IPS DF 4.7 (cell line): Measurements from ENCODE around the gene LHFPL2.

Experiments used
- DNase-seq: peaks from one replicate; pipeline ENCODE4 v3.0.0-alpha.2; 2013; ENCODE audit warnings: low spot score; ENCODE audit errors: extremely low read depth

The LHFPL2 gene

DNA sequence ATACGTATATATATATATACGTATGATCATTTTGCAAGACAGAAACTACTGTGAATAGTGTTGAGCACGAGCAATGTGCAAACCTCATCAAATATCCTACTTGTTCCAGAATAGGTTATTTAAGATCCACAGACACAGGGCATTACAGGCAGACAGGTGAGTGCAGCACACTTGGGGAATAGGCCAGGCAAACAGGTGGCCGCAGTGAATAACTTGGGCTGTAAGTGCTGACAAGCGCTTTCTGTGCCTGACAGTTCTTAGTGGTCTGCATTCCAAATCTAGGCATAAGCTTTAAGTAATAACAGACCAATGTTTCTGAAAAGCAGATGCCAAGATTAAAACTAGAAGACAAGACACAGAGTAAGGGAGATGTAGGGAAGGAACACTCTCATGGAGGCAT is 77.9 kb downstream of the LHFPL2 start:
- no peak for DNase-seq

DNA sequence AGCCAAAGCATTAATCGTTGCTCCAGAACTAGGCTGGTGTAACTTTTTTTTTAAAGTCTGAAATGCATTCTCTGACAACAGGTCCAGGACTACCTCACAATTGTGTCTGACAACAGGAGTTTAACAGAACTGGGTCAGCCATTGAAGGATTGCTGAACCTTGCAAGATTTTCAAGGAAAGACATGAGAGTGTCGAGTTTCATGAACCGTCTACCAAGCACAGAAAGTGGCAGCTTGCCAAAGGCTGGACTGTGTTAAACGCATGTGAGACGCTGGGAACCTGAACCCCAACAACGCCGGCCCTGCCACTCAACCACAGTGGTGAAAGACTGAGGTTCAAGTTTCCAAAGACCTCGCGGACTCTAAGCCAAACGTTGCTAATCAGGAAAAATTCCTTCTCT is 79.1 kb downstream of the LHFPL2 start:
- DNase-seq = no peak

DNA sequence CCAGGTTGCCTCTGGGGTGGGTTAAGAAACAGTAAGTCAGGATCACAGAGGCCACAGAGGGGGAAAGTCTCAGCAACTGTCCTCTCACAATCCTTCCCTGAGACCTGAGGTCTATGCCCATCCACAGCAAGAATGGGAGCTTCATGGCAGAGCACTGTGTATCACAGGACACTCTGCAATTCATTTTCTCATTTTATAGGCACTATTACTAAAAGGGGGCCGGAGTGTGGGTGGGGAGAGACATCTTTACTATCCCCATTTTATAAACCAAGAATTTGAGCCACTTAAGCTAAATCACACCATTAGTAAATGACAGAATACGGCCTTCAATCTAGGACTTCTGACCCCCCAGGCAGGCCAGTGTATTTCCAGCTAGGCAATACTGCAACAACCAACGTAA is 79.9 kb downstream of the LHFPL2 start:
- DNase-seq = no peak

DNA sequence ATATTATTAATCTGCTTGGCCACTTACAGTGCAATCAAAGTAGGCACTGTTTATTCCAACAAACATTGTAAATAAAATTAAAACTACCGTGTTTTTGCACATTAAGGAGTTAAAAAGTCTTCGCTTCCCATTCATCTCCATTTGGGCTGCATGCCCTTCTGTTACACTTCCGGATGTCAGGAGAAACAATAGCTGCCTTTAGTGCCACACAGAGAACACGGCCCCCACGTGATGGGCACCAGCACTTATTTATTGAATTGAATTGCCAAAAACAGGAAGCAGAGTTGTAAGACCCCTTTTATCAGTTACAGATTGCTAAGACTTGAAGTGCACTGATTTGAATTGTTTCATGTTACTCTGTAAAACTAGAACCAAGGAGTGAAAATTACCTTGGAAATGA is 80.4 kb downstream of the LHFPL2 start:
- no peak for DNase-seq

DNA sequence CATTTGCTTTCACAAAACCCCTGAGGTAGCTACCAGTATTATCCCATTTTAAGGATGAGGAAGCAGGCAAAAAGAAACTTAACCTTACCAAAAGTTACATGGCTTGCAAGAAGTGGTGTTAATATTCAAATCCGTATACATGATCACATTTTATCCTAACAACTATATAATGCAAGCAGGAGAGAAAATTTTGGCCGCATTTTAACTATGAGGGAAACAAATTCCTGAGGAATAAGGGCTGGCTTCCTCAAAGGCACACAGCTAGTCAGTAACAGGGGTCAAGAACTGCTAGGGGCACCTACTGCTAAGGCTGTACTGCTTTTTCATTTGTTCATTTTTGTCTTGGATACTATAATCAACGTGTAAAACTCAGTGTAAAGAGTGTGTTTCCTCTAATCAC is 81.0 kb downstream of the LHFPL2 start:
- no peak for DNase-seq

DNA sequence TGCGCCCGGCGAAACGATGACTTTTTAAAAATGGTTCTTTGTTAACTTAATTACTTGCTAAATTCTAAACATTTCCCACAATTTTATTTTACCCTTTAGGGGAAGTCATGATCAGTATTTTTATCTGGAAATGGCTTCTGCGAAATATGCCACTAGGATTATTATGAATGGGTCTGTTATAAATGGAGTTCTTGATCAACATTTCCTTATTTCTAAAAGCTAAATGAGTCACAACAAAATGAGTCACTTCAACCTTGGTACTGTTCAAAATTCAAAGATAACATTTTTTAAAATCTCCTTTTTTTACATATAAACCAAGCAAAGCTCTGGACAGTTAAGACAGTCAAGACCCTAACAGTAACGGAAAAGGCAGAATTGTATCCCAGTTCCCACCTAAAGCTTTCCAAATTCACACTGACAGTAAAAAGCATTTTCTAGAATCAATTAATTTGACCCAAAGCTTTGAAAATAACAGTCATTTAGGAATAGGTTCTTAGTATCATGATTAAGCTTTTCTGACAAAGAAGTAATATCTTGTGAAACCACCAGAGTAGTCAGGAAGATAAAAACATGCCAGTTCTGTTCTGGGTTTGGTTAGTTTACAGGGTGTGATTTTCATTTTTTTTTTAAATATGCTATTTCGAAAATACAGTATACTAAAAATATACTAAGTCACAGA is 81.7 kb downstream of the LHFPL2 start:
- no peak for DNase-seq

DNA sequence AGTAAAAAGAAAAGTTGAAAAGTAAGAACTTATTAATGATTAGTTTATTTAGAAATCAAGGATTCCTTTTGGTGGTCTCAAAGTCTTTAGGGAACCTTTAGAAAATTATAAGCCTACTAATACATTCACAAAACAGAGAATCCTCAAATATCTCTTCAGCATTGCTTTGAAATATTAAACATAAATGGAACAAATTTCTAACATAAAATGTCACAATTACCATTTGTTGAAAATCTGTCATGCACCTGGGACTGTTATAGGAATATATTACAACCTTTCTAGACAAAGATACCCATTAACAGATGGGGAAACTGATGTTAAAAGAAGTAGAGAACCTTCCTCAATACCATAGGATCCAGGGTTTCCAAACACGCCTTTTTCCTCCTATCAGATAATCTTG is 83.2 kb downstream of the LHFPL2 start:
- DNase-seq = no peak

DNA sequence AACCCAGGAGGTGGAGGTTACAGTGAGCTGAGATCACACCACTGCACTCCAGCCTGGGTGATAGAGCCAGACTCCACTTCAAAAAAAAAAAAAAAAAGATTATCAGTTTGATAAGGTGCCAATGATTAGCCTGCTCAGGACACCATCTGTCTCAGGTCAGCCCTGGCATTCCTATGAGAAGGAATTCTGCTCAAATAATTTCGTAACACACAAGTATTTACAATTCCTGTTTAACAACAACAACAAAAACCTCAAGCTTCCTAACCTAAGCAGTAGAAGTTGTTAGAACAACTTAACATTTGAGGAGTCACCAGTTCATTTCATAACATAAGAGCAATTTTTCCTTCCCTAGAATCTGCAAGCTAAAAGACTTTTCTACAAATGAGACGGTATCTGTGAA is 85.0 kb downstream of the LHFPL2 start:
- no peak for DNase-seq

DNA sequence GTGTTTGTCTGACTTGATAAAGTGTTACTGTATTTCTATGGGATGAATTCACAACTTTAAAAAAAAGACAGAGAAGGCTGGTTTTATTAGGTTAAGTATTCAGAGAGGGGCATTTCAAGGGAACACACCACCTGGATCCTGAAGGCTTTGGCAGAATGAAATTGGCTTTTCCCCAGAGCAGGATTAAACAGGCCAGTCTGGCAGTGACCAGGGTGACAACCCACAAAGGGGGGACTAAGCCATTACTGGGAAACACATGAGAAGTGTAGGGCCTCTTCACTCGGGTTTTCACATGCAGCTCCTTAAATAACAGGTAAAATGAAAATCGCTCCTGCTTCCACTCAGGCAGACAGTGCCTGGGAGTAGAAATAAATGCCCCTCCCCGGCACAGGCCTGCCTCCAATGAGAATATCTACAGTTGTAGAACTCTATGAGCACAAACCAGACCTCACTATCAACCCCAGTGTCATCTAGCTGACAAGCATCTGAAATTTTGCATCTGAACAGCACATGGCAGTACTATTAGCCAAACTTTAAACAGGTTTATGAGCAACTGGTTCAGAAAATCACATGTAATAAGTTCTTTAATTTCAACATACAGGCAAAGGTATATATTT is 85.8 kb downstream of the LHFPL2 start:
- no peak for DNase-seq

DNA sequence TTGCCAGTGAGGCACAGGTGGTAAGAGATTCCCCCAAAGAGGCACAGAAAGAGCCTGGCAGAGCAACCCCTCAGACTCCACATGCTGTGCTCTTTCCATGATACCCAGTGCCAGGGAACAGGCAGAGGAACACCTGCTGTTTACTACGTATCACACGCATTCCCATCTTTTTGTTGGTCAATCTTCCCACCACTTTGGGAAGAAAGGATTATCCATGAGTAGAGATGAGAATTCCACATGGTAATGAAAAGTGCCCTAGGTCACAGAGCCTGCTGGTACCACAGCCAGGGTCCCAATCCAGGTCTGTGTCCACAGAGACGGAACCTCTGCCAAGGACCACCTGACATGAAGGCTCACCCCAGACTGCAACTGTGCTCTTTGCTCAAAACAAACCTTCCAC is 86.6 kb downstream of the LHFPL2 start:
- DNase-seq = no peak

DNA sequence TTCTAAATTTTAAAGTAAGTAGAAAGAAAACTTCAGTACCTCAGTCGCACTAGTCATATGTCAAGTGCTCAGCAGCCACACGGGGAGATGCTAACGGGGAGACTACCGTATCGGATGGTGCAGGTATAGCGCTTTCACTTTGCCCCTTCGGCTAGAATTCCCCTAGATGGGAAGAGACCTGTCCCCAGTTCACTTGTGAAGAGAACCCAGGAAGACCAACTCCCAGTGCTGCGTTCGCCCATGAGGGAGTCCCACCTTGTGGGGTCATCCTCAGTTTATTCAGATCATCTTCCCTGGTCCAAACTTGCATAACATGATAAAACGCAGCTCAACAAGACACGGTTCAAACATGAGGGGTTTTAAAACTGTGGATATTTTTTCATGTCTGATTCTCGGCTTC is 87.3 kb downstream of the LHFPL2 start:
- no peak for DNase-seq

DNA sequence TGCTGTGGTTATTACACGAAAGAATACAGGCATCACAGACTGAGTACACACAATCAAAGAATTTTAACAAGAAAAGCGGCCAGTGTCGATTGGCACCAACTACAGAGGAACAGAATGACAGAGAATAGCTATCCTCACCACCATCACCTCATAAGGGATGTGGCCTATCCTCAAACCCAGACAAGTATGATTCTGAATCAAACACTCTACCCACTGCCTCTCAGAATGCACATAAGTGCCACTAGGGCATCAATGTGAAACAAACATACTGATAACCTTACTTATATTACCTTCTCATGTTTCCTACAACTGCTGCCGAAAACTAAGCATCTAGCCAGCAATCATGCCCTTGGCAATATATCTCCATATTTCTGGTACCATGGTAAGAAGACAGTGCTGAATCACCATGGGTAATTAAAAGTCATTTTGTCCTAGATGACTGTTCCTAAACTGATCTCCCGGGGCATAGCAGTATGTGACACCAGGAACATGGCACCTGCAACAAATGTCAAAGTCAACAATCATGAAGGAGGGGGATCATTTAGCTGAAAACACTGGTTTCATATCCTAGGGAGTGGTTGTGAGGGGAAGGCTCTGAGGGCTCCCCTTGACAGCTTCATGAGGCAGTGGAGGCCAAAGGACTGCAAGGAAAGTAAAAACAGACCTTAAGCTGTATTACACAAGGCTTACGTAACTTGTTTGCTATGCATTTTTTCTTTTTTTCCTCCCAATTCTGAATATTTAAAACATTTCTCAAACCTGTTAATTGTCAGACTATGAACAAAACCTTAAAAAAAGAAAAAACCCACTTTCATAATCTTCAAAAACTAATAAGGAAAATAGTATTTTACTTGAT is 88.3 kb downstream of the LHFPL2 start:
- DNase-seq = no peak

DNA sequence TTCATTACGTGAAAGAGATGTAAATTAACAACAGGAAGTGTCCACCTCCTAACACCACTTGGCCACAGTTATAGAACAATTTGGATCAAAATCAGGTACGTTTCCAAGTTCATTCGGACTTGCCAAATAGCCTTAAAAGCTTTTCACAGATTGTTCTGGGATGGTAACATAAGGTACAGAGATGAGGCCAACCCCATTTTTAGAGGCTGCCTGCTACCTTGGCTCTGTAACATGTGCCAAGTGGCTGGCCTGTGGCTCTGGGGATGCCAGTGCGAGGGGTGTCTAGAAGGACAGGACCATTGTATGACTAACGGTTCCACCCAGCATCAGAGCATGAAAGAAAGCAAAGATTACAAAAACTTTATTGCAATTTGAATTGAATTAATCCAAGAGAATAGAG is 91.0 kb downstream of the LHFPL2 start:
- DNase-seq = no peak

DNA sequence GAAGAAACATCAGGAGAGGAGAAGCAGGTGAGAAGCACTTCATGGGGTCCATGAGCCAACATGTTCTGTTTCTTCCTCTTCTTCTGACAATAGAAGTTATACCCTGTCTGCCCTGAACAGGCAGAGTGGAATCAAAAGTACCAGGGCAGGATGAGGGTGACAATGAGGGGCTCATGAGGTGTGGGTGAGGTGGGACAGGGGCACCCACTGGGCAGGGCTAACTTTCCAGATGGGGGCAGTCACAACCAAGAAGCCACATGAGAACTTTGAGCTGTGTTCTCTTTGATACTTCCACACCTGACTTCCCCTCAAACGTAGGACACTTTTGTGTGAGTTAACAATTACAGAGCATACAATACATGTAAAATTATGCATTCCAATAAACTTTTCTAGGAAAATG is 92.7 kb downstream of the LHFPL2 start:
- DNase-seq = no peak

DNA sequence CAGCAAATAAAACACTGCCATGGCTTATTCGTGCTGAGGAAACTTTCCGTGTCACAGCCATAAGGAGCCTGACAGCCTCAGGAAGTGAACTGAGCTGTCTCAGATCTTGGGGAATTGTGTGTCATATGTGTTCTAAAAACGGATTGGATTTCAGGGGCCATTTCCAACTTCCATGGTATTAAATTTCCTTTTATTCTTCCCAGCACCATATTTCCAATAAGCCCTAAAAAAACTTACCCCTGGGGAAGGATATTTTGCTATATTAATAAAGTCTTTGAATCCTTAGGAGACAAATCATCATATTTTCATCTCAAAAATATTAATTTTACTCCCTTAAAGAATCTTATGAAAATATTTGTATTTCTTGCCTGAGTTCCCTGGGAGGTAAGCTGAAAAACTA is 93.9 kb downstream of the LHFPL2 start:
- DNase-seq = no peak

DNA sequence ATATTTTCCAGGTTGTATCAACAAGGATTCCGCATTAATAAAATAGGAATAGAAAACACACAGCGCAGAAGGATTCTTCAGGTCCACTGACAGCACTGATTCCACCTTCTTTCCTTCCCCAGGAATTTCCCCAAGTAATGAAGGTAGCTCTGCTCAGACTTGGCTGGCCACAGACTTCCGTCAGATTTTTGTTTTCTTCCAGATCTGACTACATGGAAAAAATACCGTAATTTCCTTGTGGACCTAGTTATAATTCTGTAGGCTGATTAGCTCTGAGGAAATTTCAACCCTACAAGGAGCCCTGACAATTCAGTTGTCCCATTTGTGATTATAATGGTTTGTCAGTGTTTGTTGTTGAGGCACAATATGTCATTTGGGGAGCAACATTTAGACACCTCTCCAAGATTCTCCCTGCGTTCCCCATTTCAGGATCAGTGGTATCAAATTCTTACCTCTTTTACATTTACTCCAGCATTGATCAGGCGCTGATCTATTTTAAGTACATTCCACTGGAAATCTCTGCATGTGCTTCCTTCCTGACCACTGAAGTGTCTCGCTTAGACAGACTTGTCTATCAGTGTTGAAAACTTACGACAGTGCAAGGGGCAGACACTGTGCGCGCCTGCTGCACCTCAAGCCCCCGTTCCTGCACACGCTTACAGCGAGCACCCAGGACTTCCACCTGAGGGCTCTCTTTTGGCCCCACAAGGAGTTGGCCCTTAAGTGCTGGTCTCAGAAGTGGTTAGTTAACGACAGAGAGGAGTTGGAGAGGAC is 94.8 kb downstream of the LHFPL2 start:
- DNase-seq = no peak

DNA sequence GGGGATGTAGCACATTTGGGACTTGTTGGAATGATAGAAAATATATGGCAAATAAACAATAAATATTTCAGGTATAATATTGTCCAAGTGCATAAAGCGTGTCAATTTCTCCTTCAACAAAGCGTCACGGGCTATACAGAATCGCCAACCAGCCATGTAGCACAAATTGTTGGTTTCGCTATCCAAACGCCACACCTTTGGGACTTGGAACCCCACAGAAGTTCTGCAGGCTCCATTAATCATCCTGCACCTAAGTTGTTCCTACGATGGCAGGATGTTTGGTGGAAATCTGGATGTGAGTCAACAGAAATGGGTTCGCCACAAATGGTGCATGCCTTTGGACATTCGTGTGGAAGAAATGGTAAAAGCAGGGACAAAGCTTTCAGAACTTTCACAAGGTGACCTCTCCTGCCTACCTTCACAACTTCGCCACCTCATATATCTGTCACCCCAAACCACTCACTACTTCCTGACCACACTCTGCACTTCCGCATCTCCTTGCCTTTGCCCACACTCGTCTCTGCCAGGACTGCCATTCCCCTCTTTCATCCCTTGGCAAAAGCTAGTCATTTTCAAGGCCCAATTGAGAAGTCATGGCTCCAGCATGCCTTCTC is 95.7 kb downstream of the LHFPL2 start:
- no peak for DNase-seq

DNA sequence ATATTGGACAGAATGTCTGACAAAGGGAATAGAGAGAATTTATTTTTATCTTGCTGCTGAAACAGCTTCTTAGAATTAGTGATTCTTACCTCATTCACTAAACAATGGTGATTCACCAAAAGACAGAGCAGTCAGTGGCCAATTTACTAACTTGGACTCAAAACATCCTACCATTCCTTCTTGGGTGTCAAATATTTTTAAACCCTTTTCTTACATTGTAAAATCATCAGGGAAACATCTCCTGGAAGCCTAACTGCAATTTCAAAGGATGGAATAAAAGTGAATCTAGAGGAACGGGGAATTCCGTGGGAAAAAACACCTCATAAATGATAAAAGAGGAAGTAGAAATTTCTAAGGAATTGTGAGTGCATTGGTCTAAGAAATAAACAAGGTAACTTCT is 97.7 kb downstream of the LHFPL2 start:
- no peak for DNase-seq

DNA sequence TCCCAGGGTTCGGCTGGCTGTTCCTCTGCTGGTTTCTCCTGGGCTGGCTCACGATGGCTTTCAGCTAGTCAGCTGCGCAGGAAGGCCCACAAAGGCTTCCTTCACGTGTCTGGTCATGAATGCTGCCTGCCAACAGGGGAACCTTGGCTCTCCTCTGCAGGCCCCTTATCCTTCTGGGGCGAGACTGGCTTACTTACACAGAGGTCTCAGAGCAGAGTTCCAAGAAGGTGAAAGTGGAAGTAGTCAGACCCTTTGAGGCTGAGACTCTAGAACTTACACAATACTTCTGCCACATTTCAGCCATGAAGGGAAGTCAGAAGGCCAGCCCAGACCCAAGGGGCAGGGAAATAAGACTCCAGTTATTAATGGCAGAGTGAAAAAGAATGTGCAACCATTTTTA is 99.5 kb downstream of the LHFPL2 start:
- DNase-seq = no peak

DNA sequence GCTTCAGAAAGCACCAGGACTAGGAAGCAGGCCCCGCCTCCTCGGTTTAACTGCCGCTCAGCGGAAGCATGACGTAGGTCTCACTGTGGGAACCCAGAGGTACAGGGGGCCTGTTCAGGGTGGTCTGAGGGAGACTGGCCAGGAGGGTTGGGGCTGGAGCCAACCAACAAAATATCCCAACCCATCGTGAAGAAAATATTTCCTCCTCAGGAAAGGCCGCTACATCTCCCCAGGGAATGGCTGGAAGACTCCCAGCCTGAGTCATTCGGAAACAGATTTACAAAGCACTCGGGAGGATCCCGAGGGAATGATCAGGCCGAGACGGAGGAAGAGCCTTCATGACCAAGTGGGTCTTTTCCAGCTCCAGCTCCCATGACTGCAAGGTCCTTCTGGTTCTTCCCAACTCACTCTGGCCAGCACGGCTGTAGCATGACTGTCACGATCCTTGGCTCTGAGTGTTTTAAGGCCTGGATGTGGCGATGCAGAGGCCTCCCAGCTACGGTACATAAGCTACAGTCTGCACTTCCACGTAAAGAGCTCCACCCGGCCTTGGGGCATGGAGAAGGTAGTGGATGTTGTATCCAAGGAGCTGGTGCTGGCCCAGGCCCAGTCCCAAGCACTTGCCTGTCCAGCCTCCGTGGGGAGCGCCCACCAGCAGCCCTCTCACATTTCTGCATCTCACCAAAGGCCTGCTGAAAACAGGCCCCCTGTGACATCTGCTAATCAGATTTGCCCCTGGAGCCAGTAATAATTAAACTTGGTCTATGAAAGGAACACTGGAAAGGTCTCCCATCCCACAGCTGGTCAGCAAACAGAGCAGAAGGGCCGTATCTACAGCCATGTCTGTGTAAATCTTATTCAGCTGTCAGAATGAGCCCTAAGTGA is 100.6 kb downstream of the LHFPL2 start:
- no peak for DNase-seq
